ENCODE measurements around the gene CHCHD2. TPM values are rescaled to one million over a fixed set of nuclear protein-coding genes. Genes with fewer than 3 reads are reported as not detected.
"Not testable (repeated sequence)": the region's sequence is repeated elsewhere in the genome, so short reads cannot be mapped to it uniquely, and the experiment has no call there.

CHCHD2 gene
- total RNA-seq, 4 donors from 2014 or later, result 347 to 507 (median 416) TPM

GRCh38 chr7:56077681-56078080 is 28.6 kb downstream of the CHCHD2 start:
- WGBS, 2 donors, result 100% methylated on average over 3 of the region's 3 CpGs
- TF ChIP-seq CTCF (IDR thresholded peaks at IDR 0.05), result no peak
- TF ChIP-seq POLR2A (IDR thresholded peaks at IDR 0.05), result no peak
- DNase-seq, result no peak
- peaks cover 10 to 12% of the 10 kb centered on the region in 2 donors for H3K4me1 ChIP-seq
- no peaks in the 10 kb centered on the region for H3K27me3 ChIP-seq
- H3K9me3 ChIP-seq, result no peaks in the 10 kb centered on the region
- H3K4me3 ChIP-seq (replicated peaks in 1 of 3), result no peak overlapping the region
- intact Hi-C loops (cut with DNase I), result loop anchor here (10.0 kb wide), 1 partner anchor 193 kb away; the partner anchor contains the start of gene ZNF713
- H3K36me3 ChIP-seq, result no peaks in the 10 kb centered on the region
- no peak overlapping the region for H3K27ac ChIP-seq

- 15 to 22% methylated on average over 19 of the region's 19 CpGs for WGBS, 2 donors
- intact Hi-C loops (cut with DNase I), result loop anchor here (10.0 kb wide), 1 partner anchor 190 kb away; the partner anchor contains the start of gene ZNF713
- peak; percentile 65 to 99 (median 94) for TF ChIP-seq CTCF (IDR thresholded peaks at IDR 0.05)
- TF ChIP-seq POLR2A (IDR thresholded peaks at IDR 0.05), result no peak
- Histone ChIP-seq H3K4me3 (replicated peaks in 1 of 3) (no peak overlapping the region), H3K27me3 (no peaks in the 10 kb centered on the region), H3K36me3 (peaks cover 0 to 18% of the 10 kb centered on the region in 2 donors), H3K4me1 (peaks cover 5 to 8% of the 10 kb centered on the region in 2 donors), H3K27ac (peak overlapping the region in 2 of 3 donors; percentile 10 to 40), H3K9me3 (no peaks in the 10 kb centered on the region)
- DNase-seq, result peak; percentile 97
Observed at GRCh38 chr7:56074371-56074791, 31.9 kb downstream of the CHCHD2 start.

GRCh38 chr7:56066376-56066775 is 39.9 kb downstream of the CHCHD2 start:
- DNase-seq; H3K27ac ChIP-seq; H3K4me3 ChIP-seq (replicated peaks in 1 of 3); H3K27me3 ChIP-seq; H3K9me3 ChIP-seq; intact Hi-C loops (cut with DNase I): not testable (repeated sequence)
- H3K4me1 ChIP-seq, result peaks cover 3 to 10% of the 10 kb centered on the region in 2 donors
- 99% methylated on average over 13 of the region's 13 CpGs for WGBS, 2 donors
- H3K36me3 ChIP-seq, result peaks cover 14 to 35% of the 10 kb centered on the region in 2 donors

- H3K27me3 ChIP-seq, result no peaks in the 10 kb centered on the region
- peaks cover 27 to 37% of the 10 kb centered on the region in 2 donors for H3K36me3 ChIP-seq
- H3K4me3 ChIP-seq (replicated peaks in 1 of 3), result peak within 1 kb of the TSS; percentile 43 to 76 (median 62)
- peaks cover 3 to 10% of the 10 kb centered on the region in 2 donors for H3K4me1 ChIP-seq
- intact Hi-C loops (cut with DNase I), result no loop called here
- no peaks in the 10 kb centered on the region for H3K9me3 ChIP-seq
- peak in 3 of 6 experiments; percentile 13 to 42 (median 25) for TF ChIP-seq CTCF (IDR thresholded peaks at IDR 0.05)
- peak; percentile 47 to 93 for TF ChIP-seq POLR2A (IDR thresholded peaks at IDR 0.05)
- 0 to 3% methylated on average over 21 to 31 of the region's 49 CpGs for WGBS, 2 donors
- peak; percentile 94 to 95 for DNase-seq
- peak within 1 kb of the TSS; percentile 73 to 91 (median 91) for H3K27ac ChIP-seq
Observed at GRCh38 chr7:56063882-56064625, 42.2 kb downstream of the CHCHD2 start, which contains the start of gene SUMF2. SUMF2 (plus strand) TSS chr7:56064286; CDS start chr7:56064312, 26 bp downstream.

- intact Hi-C loops (cut with DNase I), result no loop called here
Observed at GRCh38 chr7:56063500-56063881, 42.8 kb downstream of the CHCHD2 start.

More at GRCh38 chr7:56063500-56063881, 42.8 kb downstream of the CHCHD2 start:
- no peaks in the 10 kb centered on the region for H3K27me3 ChIP-seq
- TF ChIP-seq POLR2A (IDR thresholded peaks at IDR 0.05), result no peak
- TF ChIP-seq CTCF (IDR thresholded peaks at IDR 0.05), result no peak
- no peaks in the 10 kb centered on the region for H3K9me3 ChIP-seq
- 67 to 75% methylated on average over 7 of the region's 7 CpGs for WGBS, 2 donors
- peaks cover 3 to 10% of the 10 kb centered on the region in 2 donors for H3K4me1 ChIP-seq
- no peak overlapping the region for H3K4me3 ChIP-seq (replicated peaks in 1 of 3)
- H3K27ac ChIP-seq, result peak overlapping the region; percentile 73 to 91 (median 91)
- H3K36me3 ChIP-seq, result peaks cover 33 to 37% of the 10 kb centered on the region in 2 donors
- no peak for DNase-seq

Data from thyroid gland (tissue), 4 donors.